ENCODE data around the gene COL27A1. TPM values are rescaled to one million over a fixed set of nuclear protein-coding genes. Genes with fewer than 3 reads are reported as not detected.

The COL27A1 gene
- total RNA-seq, 1 donor from 2014 or later: 13.7 TPM

DNA sequence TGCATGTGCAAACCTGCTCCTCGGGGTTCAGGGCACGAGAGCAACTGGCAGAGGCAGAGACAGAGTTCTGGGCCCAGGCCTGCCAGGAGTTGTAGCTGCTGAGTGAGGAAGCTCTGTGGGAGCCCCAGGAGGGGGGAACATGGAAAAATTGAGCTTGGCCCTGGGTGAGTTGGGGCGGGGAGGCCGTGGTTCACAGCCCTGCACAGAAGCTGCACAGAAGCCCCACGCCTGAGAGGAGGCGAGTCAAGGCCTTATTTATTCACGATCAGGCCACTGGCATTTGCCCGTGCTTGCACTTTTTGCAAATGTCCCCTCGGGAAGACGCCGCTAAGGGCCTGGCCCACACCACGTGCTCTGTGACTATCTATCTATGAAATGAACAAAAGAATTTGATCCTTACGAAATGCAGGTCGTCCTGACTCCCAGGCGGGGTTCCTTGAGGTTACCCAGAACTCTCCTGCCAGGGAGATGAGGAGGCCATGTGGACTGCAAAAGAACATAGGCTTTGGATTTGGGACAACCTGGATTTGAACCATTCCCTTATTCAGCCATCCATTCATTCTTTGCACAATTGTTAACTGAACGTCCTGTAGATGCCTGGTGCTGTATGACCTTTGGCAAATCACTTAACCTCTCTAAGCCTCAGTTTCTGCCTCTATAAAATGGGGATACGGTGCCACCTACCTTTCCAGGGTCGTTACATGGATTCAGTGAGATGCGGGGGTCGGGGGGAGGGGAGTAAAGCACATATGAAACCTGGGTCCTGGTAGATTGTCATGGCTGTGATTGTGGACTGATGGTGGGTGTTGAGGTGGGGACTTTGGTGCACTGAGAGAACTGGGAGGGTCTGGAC lies 17.9 kb downstream of the COL27A1 start:
- H3K36me3 ChIP-seq: no peaks in the 10 kb centered on the region
- TF ChIP-seq, protein P1, sequence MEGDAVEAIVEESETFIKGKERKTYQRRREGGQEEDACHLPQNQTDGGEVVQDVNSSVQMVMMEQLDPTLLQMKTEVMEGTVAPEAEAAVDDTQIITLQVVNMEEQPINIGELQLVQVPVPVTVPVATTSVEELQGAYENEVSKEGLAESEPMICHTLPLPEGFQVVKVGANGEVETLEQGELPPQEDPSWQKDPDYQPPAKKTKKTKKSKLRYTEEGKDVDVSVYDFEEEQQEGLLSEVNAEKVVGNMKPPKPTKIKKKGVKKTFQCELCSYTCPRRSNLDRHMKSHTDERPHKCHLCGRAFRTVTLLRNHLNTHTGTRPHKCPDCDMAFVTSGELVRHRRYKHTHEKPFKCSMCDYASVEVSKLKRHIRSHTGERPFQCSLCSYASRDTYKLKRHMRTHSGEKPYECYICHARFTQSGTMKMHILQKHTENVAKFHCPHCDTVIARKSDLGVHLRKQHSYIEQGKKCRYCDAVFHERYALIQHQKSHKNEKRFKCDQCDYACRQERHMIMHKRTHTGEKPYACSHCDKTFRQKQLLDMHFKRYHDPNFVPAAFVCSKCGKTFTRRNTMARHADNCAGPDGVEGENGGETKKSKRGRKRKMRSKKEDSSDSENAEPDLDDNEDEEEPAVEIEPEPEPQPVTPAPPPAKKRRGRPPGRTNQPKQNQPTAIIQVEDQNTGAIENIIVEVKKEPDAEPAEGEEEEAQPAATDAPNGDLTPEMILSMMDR (IDR thresholded peaks at IDR 0.05): no peak
- H3K27me3 ChIP-seq: no peaks in the 10 kb centered on the region
- peaks cover 3% of the 10 kb centered on the region for H3K4me1 ChIP-seq
- no peak overlapping the region for H3K4me3 ChIP-seq
- ATAC-seq (no peak), DNase-seq (no peak)
- intact Hi-C loops (cut with DNase I): no loop called here
- H3K9me3 ChIP-seq: no peaks in the 10 kb centered on the region
- no peak overlapping the region for H3K27ac ChIP-seq

DNA sequence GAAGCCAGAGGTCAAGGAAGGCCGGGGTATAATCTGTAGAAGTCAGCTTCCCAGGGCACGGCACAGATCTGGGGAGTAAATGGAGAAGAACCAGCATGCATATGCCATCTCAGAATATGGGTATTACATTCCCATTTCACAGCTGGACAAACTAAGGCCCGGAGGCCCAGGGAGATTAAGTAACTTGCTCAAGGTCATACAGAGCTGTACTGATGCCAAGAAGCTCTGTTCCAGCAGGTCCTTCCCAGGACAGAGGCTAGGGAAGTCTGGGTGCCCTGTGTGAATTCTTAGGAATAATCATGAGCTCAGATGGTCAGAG lies 19.2 kb downstream of the COL27A1 start:
- no peak for DNase-seq
- Histone ChIP-seq H3K9me3 (no peaks in the 10 kb centered on the region), H3K4me1 (peaks cover 10% of the 10 kb centered on the region), H3K27ac (no peak overlapping the region), H3K27me3 (no peaks in the 10 kb centered on the region), H3K4me3 (no peak overlapping the region), H3K36me3 (no peaks in the 10 kb centered on the region)
- intact Hi-C loops (cut with DNase I): no loop called here
- TF ChIP-seq, protein P1 (IDR thresholded peaks at IDR 0.05): no peak
- no peak for ATAC-seq

DNA sequence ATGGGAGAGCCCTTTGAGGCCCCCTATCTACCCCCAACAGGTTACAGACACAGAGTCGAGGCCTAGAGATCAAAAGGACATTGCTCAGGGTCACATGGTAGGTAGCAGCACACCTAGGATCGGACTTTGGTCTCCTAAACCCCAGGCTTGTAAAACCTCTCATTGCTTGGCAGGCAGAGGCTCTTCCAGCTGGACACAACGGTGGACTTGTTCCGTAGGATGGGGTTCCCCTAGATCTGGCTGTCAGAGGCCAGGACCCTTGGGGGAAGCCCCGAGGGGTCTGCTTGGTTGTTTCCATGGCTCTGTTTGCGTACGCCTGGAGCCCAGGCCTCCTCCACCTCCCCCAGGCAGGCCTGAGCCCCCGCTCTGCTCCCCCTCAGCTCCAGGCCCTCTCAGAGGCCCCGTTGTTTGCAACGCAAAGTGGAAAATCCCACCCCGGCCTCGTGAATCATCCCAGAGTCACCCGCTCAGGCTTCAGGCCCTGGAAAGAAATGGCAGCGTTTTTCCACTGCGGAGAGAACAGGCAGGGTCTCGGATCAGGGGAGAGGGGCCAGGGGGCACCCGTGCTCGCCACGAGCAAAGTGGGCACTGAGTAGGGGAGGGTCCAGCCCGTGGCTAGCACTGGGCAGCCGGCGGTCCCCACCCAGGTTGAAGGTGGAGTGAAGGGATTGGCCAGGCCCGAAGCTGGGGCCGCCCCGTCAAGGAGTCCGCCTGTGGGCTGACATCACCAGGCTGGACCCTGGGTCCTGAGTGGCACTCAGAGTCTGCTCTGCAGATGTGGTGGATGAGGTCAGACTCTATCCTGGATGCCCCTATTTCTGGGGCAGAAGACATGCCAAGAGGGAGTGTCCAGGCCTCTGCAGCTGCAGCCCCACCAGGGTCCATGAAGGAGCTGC lies 19.8 kb downstream of the COL27A1 start:
- H3K36me3 ChIP-seq: no peaks in the 10 kb centered on the region
- no peaks in the 10 kb centered on the region for H3K9me3 ChIP-seq
- H3K27ac ChIP-seq: no peak overlapping the region
- H3K4me1 ChIP-seq: peaks cover 12% of the 10 kb centered on the region
- no peak overlapping the region for H3K4me3 ChIP-seq
- H3K27me3 ChIP-seq: no peaks in the 10 kb centered on the region
- intact Hi-C loops (cut with DNase I): no loop called here
- ATAC-seq (no peak), DNase-seq (no peak)
- TF ChIP-seq, protein P1 (IDR thresholded peaks at IDR 0.05): no peak

DNA sequence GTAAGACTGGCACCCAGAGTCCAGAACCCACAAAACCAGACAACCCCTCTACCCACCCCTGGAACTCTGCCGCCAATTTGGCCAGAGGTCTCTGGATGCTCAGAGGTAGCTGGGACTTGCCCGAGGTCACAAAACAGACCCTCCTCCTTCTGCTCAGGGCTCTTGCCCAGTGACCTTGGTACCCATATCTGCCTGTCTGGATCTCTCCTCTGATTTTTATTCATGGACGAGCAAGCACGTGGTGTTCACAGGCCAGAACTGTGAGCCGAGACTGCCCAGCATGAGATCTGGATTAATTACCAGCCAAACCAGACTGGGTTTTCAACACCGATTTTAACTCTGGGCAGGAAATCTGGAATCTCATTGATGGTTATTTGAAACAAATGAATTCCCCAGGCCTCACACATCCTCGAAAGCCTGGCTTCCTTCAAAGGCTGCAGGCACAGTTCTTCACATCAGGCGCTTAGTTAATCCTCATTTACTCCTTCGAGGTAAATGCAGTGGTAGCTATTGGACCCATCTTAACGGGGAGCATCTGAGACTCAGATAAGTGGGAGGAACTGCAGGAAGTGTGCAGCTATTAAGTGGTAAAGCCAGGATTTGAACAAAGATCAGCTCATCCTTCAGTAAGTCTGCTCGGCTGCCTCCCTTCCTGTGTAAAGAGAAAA lies 21.4 kb downstream of the COL27A1 start:
- H3K4me1 ChIP-seq: peaks cover 21% of the 10 kb centered on the region
- no peaks in the 10 kb centered on the region for H3K36me3 ChIP-seq
- H3K9me3 ChIP-seq: no peaks in the 10 kb centered on the region
- no peak overlapping the region for H3K4me3 ChIP-seq
- ATAC-seq: no peak
- no peak for DNase-seq
- intact Hi-C loops (cut with DNase I): no loop called here
- no peaks in the 10 kb centered on the region for H3K27me3 ChIP-seq
- TF ChIP-seq, protein P1 (IDR thresholded peaks at IDR 0.05): no peak
- no peak overlapping the region for H3K27ac ChIP-seq

DNA sequence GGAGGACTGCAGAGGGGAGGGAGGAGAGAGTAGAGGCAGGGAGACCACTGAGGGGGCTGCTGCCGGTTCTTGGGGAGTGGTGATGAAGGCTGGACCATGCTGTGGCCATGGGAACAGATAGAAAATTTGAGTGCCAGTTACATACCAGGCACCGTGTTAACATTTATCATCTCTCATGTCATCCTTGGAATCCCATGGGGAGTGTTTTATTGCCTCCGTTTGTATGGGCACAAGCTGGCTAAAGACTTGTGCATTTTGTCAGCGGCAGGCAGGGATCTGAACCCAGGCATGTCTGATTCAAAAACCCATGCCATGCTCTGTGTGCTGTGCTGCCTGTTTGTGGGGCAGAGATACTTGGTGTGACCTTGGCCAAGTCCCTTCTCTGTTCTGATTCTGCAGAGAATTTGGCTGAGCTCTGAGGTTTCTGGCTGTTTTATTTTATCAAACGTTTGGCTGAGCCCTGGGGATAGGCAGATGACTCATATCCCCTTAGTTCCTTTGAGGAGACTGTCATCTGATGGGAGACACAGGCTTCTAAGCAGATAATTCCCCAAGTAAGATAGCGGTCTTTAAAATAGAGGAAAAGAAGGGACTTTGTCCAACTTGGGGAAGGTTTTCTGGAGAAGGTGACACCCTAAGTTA lies 22.2 kb downstream of the COL27A1 start:
- TF ChIP-seq, protein P1 (IDR thresholded peaks at IDR 0.05): no peak
- intact Hi-C loops (cut with DNase I): no loop called here
- no peak overlapping the region for H3K4me3 ChIP-seq
- no peaks in the 10 kb centered on the region for H3K27me3 ChIP-seq
- no peaks in the 10 kb centered on the region for H3K9me3 ChIP-seq
- no peak overlapping the region for H3K27ac ChIP-seq
- H3K36me3 ChIP-seq: no peaks in the 10 kb centered on the region
- DNase-seq: no peak
- no peak for ATAC-seq
- peaks cover 21% of the 10 kb centered on the region for H3K4me1 ChIP-seq

All from upper lobe of right lung (tissue), 1 donor.